ENCODE results near the gene ZNF45. TPM values are rescaled to one million over a fixed set of nuclear protein-coding genes. Genes with fewer than 3 reads are reported as not detected.

ZNF45 gene
- total RNA-seq, 1 donor from 2014 or later: 13.1 TPM

DNA sequence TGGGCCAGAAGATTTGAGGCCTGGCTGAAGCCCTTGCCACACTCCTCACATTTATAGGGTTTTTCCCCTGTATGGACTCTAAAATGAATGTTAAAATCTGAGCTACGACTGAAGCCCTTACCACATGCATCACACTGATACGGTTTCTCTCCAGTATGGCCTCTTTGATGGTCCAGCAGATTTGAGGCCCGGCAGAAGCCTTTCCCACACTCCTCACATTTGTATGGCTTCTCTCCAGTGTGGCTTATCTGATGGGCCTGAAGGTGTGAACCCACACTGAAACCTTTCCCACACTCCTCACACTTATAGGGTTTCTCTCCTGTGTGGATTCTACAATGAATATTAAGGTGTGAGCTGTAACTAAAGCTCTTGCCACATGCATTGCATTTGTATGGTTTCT is 21.0 kb downstream of the ZNF45 start:
- H3K27me3 Mint-ChIP-seq (ENCODE audit: insufficient read depth, low read depth): no peaks in the 10 kb centered on the region
- TF ChIP-seq, protein P1, sequence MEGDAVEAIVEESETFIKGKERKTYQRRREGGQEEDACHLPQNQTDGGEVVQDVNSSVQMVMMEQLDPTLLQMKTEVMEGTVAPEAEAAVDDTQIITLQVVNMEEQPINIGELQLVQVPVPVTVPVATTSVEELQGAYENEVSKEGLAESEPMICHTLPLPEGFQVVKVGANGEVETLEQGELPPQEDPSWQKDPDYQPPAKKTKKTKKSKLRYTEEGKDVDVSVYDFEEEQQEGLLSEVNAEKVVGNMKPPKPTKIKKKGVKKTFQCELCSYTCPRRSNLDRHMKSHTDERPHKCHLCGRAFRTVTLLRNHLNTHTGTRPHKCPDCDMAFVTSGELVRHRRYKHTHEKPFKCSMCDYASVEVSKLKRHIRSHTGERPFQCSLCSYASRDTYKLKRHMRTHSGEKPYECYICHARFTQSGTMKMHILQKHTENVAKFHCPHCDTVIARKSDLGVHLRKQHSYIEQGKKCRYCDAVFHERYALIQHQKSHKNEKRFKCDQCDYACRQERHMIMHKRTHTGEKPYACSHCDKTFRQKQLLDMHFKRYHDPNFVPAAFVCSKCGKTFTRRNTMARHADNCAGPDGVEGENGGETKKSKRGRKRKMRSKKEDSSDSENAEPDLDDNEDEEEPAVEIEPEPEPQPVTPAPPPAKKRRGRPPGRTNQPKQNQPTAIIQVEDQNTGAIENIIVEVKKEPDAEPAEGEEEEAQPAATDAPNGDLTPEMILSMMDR (IDR thresholded peaks at IDR 0.05): no peak
- TF ChIP-seq EZH2phosphoT487 (IDR thresholded peaks at IDR 0.05) (no peak), EZH2 (IDR thresholded peaks at IDR 0.05) (no peak)
- peaks cover 38% of the 10 kb centered on the region for H3K9me3 ChIP-seq (ENCODE audit: low read depth)
- H3K36me3 Mint-ChIP-seq: peaks cover 72% of the 10 kb centered on the region
- H3K79me2 ChIP-seq (ENCODE audit: low read depth): no peaks in the 10 kb centered on the region
- H3K27ac Mint-ChIP-seq: no peak overlapping the region
- no peaks in the 10 kb centered on the region for H3K4me1 ChIP-seq
- peaks cover 61% of the 10 kb centered on the region for H3K9me3 Mint-ChIP-seq
- peaks cover 18% of the 10 kb centered on the region for H3F3A ChIP-seq (ENCODE audit: low read depth)
- peaks cover 72% of the 10 kb centered on the region for H3K36me3 ChIP-seq
- H3K9ac ChIP-seq: no peak overlapping the region
- no peaks in the 10 kb centered on the region for H3K27me3 ChIP-seq
- no peak overlapping the region for H2AFZ ChIP-seq (replicated peaks)
- no peak for DNase-seq (ENCODE audit: low spot score)
- H3K4me3 Mint-ChIP-seq: no peak overlapping the region
- H4K20me1 ChIP-seq (ENCODE audit: low read depth): no peaks in the 10 kb centered on the region
- H3K27ac ChIP-seq: no peak overlapping the region
- H3K4me3 ChIP-seq: no peak overlapping the region
- no peaks in the 10 kb centered on the region for H3K4me1 Mint-ChIP-seq
- H3K4me2 ChIP-seq: no peak overlapping the region

DNA sequence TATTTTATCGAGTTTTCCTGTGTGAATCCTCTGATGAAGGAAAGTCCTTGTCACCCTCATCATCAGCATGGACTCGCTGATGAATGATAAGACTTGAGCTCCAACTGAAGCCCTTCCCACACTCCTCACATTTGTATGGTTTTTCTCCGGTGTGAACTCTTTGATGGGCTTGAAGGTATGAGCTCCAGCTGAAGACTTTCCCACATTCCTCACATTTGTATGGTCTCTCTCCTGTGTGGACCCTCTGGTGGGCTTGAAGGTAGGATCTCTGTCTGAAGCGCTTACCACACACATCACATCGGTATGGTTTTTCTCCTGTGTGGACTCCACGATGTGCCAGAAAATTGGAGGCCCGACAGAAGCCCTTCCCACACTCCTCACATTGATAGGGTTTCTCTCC is 21.7 kb downstream of the ZNF45 start:
- H3K4me2 ChIP-seq: no peak overlapping the region
- H3K36me3 ChIP-seq: peaks cover 67% of the 10 kb centered on the region
- Mint-ChIP-seq H3K27me3 (ENCODE audit: insufficient read depth, low read depth) (no peaks in the 10 kb centered on the region), H3K9me3 (peaks cover 63% of the 10 kb centered on the region), H3K27ac (no peak overlapping the region), H3K4me1 (no peaks in the 10 kb centered on the region), H3K4me3 (no peak overlapping the region), H3K36me3 (peaks cover 65% of the 10 kb centered on the region)
- TF ChIP-seq, protein P1 (IDR thresholded peaks at IDR 0.05): no peak
- TF ChIP-seq EZH2 (IDR thresholded peaks at IDR 0.05) (no peak), EZH2phosphoT487 (IDR thresholded peaks at IDR 0.05) (no peak)
- H3K4me1 ChIP-seq: no peaks in the 10 kb centered on the region
- H3K9ac ChIP-seq: no peak overlapping the region
- no peaks in the 10 kb centered on the region for H3K79me2 ChIP-seq (ENCODE audit: low read depth)
- peaks cover 18% of the 10 kb centered on the region for H3F3A ChIP-seq (ENCODE audit: low read depth)
- H3K4me3 ChIP-seq: no peak overlapping the region
- H3K27me3 ChIP-seq: no peaks in the 10 kb centered on the region
- H3K27ac ChIP-seq: no peak overlapping the region
- peaks cover 43% of the 10 kb centered on the region for H3K9me3 ChIP-seq (ENCODE audit: low read depth)
- H4K20me1 ChIP-seq (ENCODE audit: low read depth): no peaks in the 10 kb centered on the region
- no peak overlapping the region for H2AFZ ChIP-seq (replicated peaks)
- no peak for DNase-seq (ENCODE audit: low spot score)

DNA sequence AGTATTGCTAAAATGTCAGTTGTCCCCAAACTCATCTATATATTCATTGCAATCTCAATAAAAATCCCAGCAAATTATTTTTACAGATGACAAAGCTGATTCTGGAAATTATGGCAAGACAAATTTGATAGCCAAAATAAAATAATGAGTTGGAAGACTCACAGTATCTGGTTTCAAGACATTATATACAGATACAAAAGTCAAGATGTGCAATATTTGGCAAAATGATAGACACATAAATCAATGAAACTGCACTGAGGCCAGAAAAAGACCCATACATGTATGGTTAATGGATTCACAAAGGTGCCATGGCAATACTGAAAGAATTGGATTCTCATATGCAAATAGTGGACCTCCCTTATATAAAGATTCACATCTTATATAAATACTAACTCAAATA is 24.2 kb downstream of the ZNF45 start:
- peaks cover 63% of the 10 kb centered on the region for H3K9me3 Mint-ChIP-seq
- Histone ChIP-seq H4K20me1 (ENCODE audit: low read depth) (no peaks in the 10 kb centered on the region), H3F3A (ENCODE audit: low read depth) (peaks cover 18% of the 10 kb centered on the region), H3K36me3 (peaks cover 42% of the 10 kb centered on the region), H3K4me2 (no peak overlapping the region), H3K79me2 (ENCODE audit: low read depth) (no peaks in the 10 kb centered on the region), H3K4me1 (no peaks in the 10 kb centered on the region), H2AFZ (replicated peaks) (no peak overlapping the region), H3K9me3 (ENCODE audit: low read depth) (peaks cover 44% of the 10 kb centered on the region), H3K9ac (no peak overlapping the region), H3K4me3 (no peak overlapping the region), H3K27me3 (no peaks in the 10 kb centered on the region), H3K27ac (no peak overlapping the region)
- no peaks in the 10 kb centered on the region for H3K4me1 Mint-ChIP-seq
- TF ChIP-seq, protein P1 (IDR thresholded peaks at IDR 0.05): no peak
- TF ChIP-seq EZH2 (IDR thresholded peaks at IDR 0.05): no peak
- TF ChIP-seq EZH2phosphoT487 (IDR thresholded peaks at IDR 0.05): no peak
- no peak for DNase-seq (ENCODE audit: low spot score)
- H3K36me3 Mint-ChIP-seq: peaks cover 45% of the 10 kb centered on the region
- H3K27ac Mint-ChIP-seq: no peak overlapping the region
- H3K27me3 Mint-ChIP-seq (ENCODE audit: insufficient read depth, low read depth): no peaks in the 10 kb centered on the region
- no peak overlapping the region for H3K4me3 Mint-ChIP-seq

Measured in neural progenitor cell (in vitro differentiated cells).